Prostate gland (tissue), 2 donors: ENCODE measurements around the gene ECSCR. TPM values are rescaled to one million over a fixed set of nuclear protein-coding genes. Genes with fewer than 3 reads are reported as not detected.

Source experiments
- DNase-seq: peaks from one replicate; pipeline ENCODE4 v3.0.0-alpha.2; 2019; ENCODE audit warnings: low spot score
- H3K27ac ChIP-seq, 2 donors: fragments of 200-600 bp; sonication (generic); 2 replicates each; pipeline ENCODE4 v1.5.1; 2017 to 2019
- H3K27me3 ChIP-seq: fragments of 200-600 bp; sonication (generic); replicated peaks from 2 replicates; pipeline ENCODE4 v1.5.1; 2019; ENCODE audit not compliant: insufficient read depth
- H3K36me3 ChIP-seq, 2 donors: fragments of 200-600 bp; sonication (generic); 1 replicate in 1 of 2; 2 replicates in 1 of 2; pipeline versions ENCODE4 v1.5.1 to v1.8.1; 2017 to 2019
- H3K4me1 ChIP-seq: fragments of 200-600 bp; sonication (generic); replicated peaks from 2 replicates; pipeline ENCODE4 v1.5.1; 2019
- H3K4me3 ChIP-seq, 2 donors: fragments of 200-600 bp; sonication (generic); 2 replicates each; pipeline ENCODE4 v1.5.1; 2017 to 2019
- H3K9me3 ChIP-seq: fragments of 200-600 bp; sonication (generic); 2 replicates; pipeline ENCODE4 v1.5.1; 2017
- CTCF ChIP-seq, 4 experiments: fragments of 200-600 bp in 2 of 4; fragments of 450-650 bp in 2 of 4; sonication (generic) in 2 of 4; IDR thresholded peaks; 1 replicate in 3 of 4; 2 replicates in 1 of 4; pipeline ENCODE4 v1.5.1; 2016 to 2019; ENCODE audit warnings: antibody characterized with exemption in 4 of 4, mild to moderate bottlenecking in 2 of 4, moderate library complexity in 2 of 4
- POLR2A ChIP-seq: fragments of 450-650 bp; IDR thresholded peaks from one replicate; pipeline ENCODE4 v1.6.1; 2016; ENCODE audit warnings: antibody characterized with exemption, mild to moderate bottlenecking
- POLR2AphosphoS5 ChIP-seq: sonication (generic); formaldehyde crosslinking; IDR thresholded peaks from one replicate; pipeline ENCODE4 v1.6.1; 2017; ENCODE audit warnings: antibody characterized with exemption
- WGBS: methylation state at CpG from one replicate; pipeline ENCODE4 v1.1.5; 2018; 5-methylcytosine and 5-hydroxymethylcytosine counted together
- intact Hi-C: fragments of 100-400 bp; cut with DNase I; formaldehyde crosslinking; loops from one replicate; pipeline ENCODE4 v1.14.2; 2022
- small RNA-seq, 2 donors: library from RNA; depleted of rRNA; stranded (forward); fragments of <200 nt; gene quantifications; one replicate each; pipeline ENCODE3, GENCODE V24; 2016
- total RNA-seq, 2 donors: library from RNA; depleted of rRNA; stranded (reverse); fragments of >200 nt; gene quantifications; one replicate each; pipeline ENCODE4 v1.1.0, GENCODE V29; 2016

ECSCR gene
- total RNA-seq, 2 donors from 2014 or later: 5.3 to 6.7 TPM

GRCh38 chr5:139401546-139401945 is 61.0 kb downstream of the ECSCR start:
- peaks cover 4% of the 10 kb centered on the region for H3K4me1 ChIP-seq
- TF ChIP-seq POLR2A (no peak), CTCF (IDR thresholded peaks at IDR 0.05) (no peak), POLR2AphosphoS5 (no peak)
- WGBS: 91% methylated on average over 10 of the region's 10 CpGs
- no peaks in the 10 kb centered on the region for H3K36me3 ChIP-seq
- no peaks in the 10 kb centered on the region for H3K9me3 ChIP-seq
- intact Hi-C loops: no loop called here
- no peak overlapping the region for H3K4me3 ChIP-seq
- no peak for DNase-seq
- H3K27me3 ChIP-seq: no peaks in the 10 kb centered on the region
- no peak overlapping the region for H3K27ac ChIP-seq

DNA sequence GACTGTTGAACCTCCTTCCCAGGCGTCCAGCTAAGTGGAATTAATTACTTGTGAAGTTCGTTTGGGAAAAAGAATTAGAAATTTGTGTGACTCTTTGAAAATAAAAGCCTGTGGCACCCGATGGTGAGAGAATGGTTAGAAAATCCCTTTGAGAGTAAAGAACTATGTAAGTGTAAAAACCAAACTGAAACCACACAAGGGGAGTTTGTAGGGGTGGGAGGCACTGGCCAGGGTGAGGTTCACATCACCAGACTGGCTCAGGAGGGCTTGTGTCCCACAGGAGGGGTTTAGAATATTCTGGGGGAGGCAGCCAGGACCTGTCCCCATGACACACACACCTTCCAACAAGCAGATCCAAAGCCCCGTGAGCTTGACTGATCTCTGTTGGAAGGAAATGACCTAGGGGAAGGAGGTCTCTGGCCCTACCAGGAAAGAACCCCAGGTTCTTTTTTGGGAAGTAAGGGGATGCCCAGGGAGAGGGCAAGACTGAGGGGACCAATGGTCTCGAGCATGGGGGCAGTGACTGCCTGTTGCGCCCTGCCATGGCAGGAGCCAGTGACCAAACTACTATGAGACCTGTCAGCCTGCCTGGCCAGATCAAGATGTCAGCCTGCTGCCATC is 62.9 kb downstream of the ECSCR start:
- TF ChIP-seq POLR2A (no peak), POLR2AphosphoS5 (no peak), CTCF (IDR thresholded peaks at IDR 0.05) (no peak)
- WGBS: 90% methylated on average over 6 of the region's 6 CpGs
- intact Hi-C loops: no loop called here
- Histone ChIP-seq H3K9me3 (no peaks in the 10 kb centered on the region), H3K36me3 (no peaks in the 10 kb centered on the region), H3K4me1 (peaks cover 4% of the 10 kb centered on the region), H3K27ac (no peak overlapping the region), H3K27me3 (no peaks in the 10 kb centered on the region), H3K4me3 (no peak overlapping the region)
- DNase-seq: no peak

Small RNAs within 50 kb of the gene (small RNA-seq; reads per million reads assigned to genes)
- 0 reads per million in 2 donors for gene RNU5B-4P

Other genes with a start within 250 kb of the ECSCR start
- gene MATR3, start 169.0 kb downstream of the ECSCR start, total RNA-seq: 100 to 1,000 TPM; 192 to 207 TPM
- gene PAIP2, start 120.9 kb downstream of the ECSCR start, total RNA-seq: 100 to 1,000 TPM; 105 to 119 TPM
- 10 to 100 TPM; 11.5 to 26.3 TPM for gene SLC23A1, start 79.4 kb downstream of the ECSCR start, total RNA-seq
- gene MZB1, start 72.8 kb downstream of the ECSCR start, total RNA-seq: 1 to 10 TPM; 2.7 to 4.3 TPM
- 1 to 10 TPM; 2.4 TPM for gene PROB1, start 67.6 kb downstream of the ECSCR start, total RNA-seq
- gene SPATA24, start 58.7 kb downstream of the ECSCR start, total RNA-seq: 10 to 100 TPM in 1 of 2 donors, 1 to 10 TPM in 1; 4.4 to 27.3 TPM
- gene DNAJC18, start 23.2 kb downstream of the ECSCR start, total RNA-seq: 10 to 100 TPM in 1 of 2 donors, 1 to 10 TPM in 1; 7.3 to 11.5 TPM
- gene SMIM33, start 8.3 kb upstream of the ECSCR start, total RNA-seq: not detected
- gene STING1, start 20.0 kb upstream of the ECSCR start, total RNA-seq: 10 to 100 TPM; 33.8 to 59.1 TPM
- gene UBE2D2, start 98.6 kb upstream of the ECSCR start, total RNA-seq: 10 to 100 TPM; 90.3 to 96.3 TPM
- gene CXXC5, start 185.6 kb upstream of the ECSCR start, total RNA-seq: 10 to 100 TPM; 47.4 to 47.7 TPM